ENCODE measurements around the gene SELENOW.

Gene SELENOW

DNA sequence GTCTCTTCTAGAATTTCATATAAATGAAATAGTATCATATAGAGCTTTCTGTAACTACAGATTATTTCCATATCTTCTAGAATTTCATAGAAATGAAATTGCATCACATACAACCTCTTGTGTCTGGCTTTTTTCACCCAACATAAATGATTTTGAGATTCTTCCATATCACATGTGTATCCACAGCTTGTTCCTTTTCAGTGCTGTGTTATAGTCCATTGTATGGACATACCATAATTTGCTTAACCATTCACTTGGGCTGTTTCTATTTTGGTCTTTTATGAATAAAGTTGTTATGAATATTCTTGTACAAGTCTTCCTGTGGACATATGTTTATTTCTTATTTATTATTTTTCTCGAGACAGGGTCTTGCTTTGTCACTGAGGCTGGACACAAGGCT is 14.1 kb downstream of the SELENOW start:
- Histone ChIP-seq H3K36me3 (ENCODE audit: control insufficient read depth, insufficient read depth, low read length) (no peaks in the 10 kb centered on the region), H4K8ac (ENCODE audit: low read depth, low read length) (peak overlapping the region; percentile 41), H3K79me1 (ENCODE audit: low read length) (no peaks in the 10 kb centered on the region), H2AK5ac (ENCODE audit: low read length) (no peak overlapping the region), H3K27ac (ENCODE audit: low read depth, low read length) (no peak overlapping the region), H2BK120ac (ENCODE audit: low read depth, low read length) (no peak overlapping the region), H3K4ac (ENCODE audit: low read depth, low read length) (no peak overlapping the region), H3K23ac (ENCODE audit: low read length) (no peak overlapping the region), H3K4me2 (ENCODE audit: low read length) (no peak overlapping the region), H2BK5ac (ENCODE audit: low read length) (no peak overlapping the region), H3K27me3 (ENCODE audit: insufficient read depth, low read length, poor library complexity) (no peaks in the 10 kb centered on the region), H3K4me3 (ENCODE audit: low read length) (no peak overlapping the region), H3K56ac (ENCODE audit: low read length) (no peak overlapping the region), H3K18ac (ENCODE audit: low read length) (no peak overlapping the region), H3K4me1 (ENCODE audit: control insufficient read depth, low read depth, low read length) (no peaks in the 10 kb centered on the region), H3K79me2 (ENCODE audit: control insufficient read depth, insufficient read depth, low read length) (no peaks in the 10 kb centered on the region), H2BK15ac (replicated peaks; ENCODE audit: low read depth) (no peak overlapping the region), H3K9ac (ENCODE audit: low read length) (no peak overlapping the region), H4K5ac (ENCODE audit: low read length) (no peak overlapping the region)
- DNase-seq = no peak
- no CpG with 5 or more reads among the region's 1 CpG for WGBS (ENCODE audit: extremely low coverage, insufficient coverage, low lambda C conversion rate)

DNA sequence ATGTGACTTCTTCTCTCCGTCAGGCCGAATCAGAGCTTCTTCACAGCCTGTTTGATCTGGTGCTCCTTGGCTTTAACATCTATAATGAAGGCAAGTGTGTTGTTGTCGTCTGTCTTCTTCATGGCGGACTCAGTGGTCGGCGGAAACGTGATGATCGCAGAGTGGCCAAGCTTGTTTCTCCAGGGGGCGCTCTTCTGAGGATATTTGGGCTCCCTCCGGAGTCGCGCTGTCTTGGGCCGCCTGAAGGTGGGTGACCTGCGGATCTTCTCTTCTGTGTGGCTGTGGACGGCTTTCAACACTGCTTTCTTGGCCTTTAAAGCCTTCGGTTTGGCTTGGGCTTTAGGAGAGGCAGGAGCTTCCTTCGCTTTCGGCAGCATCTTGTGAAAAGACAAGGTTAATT is 16.0 kb downstream of the SELENOW start:
- Histone ChIP-seq H3K27me3 (ENCODE audit: insufficient read depth, low read length, poor library complexity) (no peaks in the 10 kb centered on the region), H3K4me1 (ENCODE audit: control insufficient read depth, low read depth, low read length) (no peaks in the 10 kb centered on the region), H3K4ac (ENCODE audit: low read depth, low read length) (no peak overlapping the region), H2BK5ac (ENCODE audit: low read length) (no peak overlapping the region), H3K36me3 (ENCODE audit: control insufficient read depth, insufficient read depth, low read length) (no peaks in the 10 kb centered on the region), H3K4me2 (ENCODE audit: low read length) (no peak overlapping the region), H3K27ac (ENCODE audit: low read depth, low read length) (no peak overlapping the region), H3K79me2 (ENCODE audit: control insufficient read depth, insufficient read depth, low read length) (no peaks in the 10 kb centered on the region), H3K23ac (ENCODE audit: low read length) (no peak overlapping the region), H3K18ac (ENCODE audit: low read length) (no peak overlapping the region), H4K5ac (ENCODE audit: low read length) (no peak overlapping the region), H3K79me1 (ENCODE audit: low read length) (no peaks in the 10 kb centered on the region), H3K56ac (ENCODE audit: low read length) (no peak overlapping the region), H2BK15ac (replicated peaks; ENCODE audit: low read depth) (no peak overlapping the region), H4K8ac (ENCODE audit: low read depth, low read length) (no peak overlapping the region), H2AK5ac (ENCODE audit: low read length) (no peak overlapping the region), H2BK120ac (ENCODE audit: low read depth, low read length) (no peak overlapping the region), H3K9ac (ENCODE audit: low read length) (no peak overlapping the region), H3K4me3 (ENCODE audit: low read length) (no peak overlapping the region)
- peak; percentile 55 for DNase-seq
- no CpG with 5 or more reads among the region's 18 CpGs for WGBS (ENCODE audit: extremely low coverage, insufficient coverage, low lambda C conversion rate)

DNA sequence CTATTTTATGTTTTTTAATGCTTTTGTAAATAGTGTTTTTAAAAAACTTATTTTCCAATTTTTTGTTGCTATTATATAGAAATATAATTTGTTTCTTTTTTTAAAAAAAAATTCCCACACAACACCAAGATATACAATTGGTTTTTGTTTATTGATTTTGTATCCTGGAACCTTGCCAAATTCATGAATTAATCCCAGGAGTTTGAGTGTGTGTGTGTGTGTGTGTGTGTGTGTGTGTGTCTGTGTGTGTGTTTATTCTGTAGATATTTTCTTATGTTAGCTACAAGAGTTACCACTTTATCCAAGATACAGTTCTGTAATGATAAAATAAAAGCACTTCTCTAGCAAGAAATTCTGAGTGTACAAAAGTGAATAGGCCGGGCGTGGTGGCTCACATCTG is 18.3 kb downstream of the SELENOW start:
- Histone ChIP-seq H2BK120ac (ENCODE audit: low read depth, low read length) (no peak overlapping the region), H3K4me1 (ENCODE audit: control insufficient read depth, low read depth, low read length) (no peaks in the 10 kb centered on the region), H3K79me1 (ENCODE audit: low read length) (no peaks in the 10 kb centered on the region), H3K27ac (ENCODE audit: low read depth, low read length) (no peak overlapping the region), H3K23ac (ENCODE audit: low read length) (no peak overlapping the region), H3K4me3 (ENCODE audit: low read length) (no peak overlapping the region), H4K8ac (ENCODE audit: low read depth, low read length) (no peak overlapping the region), H3K18ac (ENCODE audit: low read length) (no peak overlapping the region), H2AK5ac (ENCODE audit: low read length) (no peak overlapping the region), H3K4ac (ENCODE audit: low read depth, low read length) (no peak overlapping the region), H3K27me3 (ENCODE audit: insufficient read depth, low read length, poor library complexity) (no peaks in the 10 kb centered on the region), H4K5ac (ENCODE audit: low read length) (no peak overlapping the region), H2BK15ac (replicated peaks; ENCODE audit: low read depth) (no peak overlapping the region), H3K4me2 (ENCODE audit: low read length) (no peak overlapping the region), H3K36me3 (ENCODE audit: control insufficient read depth, insufficient read depth, low read length) (no peaks in the 10 kb centered on the region), H2BK5ac (ENCODE audit: low read length) (no peak overlapping the region), H3K56ac (ENCODE audit: low read length) (no peak overlapping the region), H3K79me2 (ENCODE audit: control insufficient read depth, insufficient read depth, low read length) (no peaks in the 10 kb centered on the region), H3K9ac (ENCODE audit: low read length) (no peak overlapping the region)
- WGBS (ENCODE audit: extremely low coverage, insufficient coverage, low lambda C conversion rate) = no CpG with 5 or more reads among the region's 2 CpGs
- DNase-seq = no peak

DNA sequence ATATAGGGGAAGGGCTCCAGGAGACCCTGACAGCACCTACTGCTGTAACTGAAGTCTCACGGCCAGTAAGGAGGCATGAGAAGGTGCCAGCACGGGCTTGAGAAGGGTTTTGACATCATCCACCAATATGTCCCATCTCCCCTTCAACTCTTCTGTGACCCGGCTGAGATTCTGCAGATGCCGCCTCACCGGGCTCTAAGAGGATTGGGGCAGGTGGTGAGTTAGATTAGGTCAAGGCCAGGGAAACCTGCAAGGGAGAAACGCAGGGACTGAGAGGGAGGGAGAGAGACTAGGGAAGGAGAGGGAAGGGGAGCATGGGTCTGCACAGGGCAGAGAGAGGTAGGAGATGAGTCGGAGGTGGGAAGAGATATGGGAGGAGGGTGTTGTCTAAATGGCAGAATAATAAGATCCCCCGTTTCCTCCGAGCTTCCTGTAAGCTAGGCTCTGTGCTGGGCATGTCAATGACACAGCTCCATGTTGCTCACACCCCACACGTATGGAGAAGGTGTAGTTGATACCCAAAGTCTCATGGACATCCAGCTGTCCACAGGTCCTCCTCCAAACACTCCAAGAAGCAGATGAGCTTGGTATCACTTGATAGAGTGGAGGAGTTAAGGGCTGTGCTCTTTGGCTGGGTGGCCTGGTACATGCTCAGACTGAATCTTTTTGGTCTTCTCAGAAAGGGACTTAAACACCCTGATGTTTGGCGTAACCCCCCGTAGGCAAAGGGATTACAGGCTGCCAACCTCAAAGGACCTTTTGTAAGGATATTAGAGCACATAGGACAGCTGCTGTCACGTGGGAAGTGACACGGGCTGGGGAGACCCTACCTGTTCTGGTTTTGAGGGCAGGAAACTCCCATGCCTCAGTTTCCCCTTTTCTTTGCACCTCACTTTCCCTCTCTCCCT is 19.7 kb downstream of the SELENOW start:
- no peak overlapping the region for H3K4me3 ChIP-seq (ENCODE audit: low read length)

DNA sequence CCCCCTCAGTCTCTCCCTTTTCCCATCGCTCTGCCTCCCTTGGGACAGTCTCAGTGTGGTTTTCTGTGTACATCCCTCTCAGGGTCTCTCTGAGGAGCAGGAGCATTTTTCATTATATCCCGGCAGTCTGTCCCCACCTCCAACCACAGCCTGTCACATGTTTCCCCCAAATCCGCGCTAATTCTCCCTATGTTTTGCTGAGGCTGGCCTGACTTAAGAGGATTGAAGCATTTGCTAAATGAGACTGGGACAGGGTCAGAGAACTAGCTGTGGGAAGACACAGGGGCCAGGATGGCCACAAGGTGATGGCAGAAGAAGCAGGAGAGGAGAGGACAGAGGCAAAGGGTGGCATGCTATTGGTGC is 20.4 kb downstream of the SELENOW start:
- Histone ChIP-seq H3K4me3 (ENCODE audit: low read length) (no peak overlapping the region), H3K56ac (ENCODE audit: low read length) (no peak overlapping the region), H3K4ac (ENCODE audit: low read depth, low read length) (no peak overlapping the region), H3K27ac (ENCODE audit: low read depth, low read length) (no peak overlapping the region), H3K79me2 (ENCODE audit: control insufficient read depth, insufficient read depth, low read length) (no peaks in the 10 kb centered on the region), H3K79me1 (ENCODE audit: low read length) (no peaks in the 10 kb centered on the region), H2BK120ac (ENCODE audit: low read depth, low read length) (no peak overlapping the region), H2AK5ac (ENCODE audit: low read length) (no peak overlapping the region), H3K4me2 (ENCODE audit: low read length) (no peak overlapping the region), H3K23ac (ENCODE audit: low read length) (no peak overlapping the region), H2BK5ac (ENCODE audit: low read length) (no peak overlapping the region), H3K27me3 (ENCODE audit: insufficient read depth, low read length, poor library complexity) (no peaks in the 10 kb centered on the region), H3K36me3 (ENCODE audit: control insufficient read depth, insufficient read depth, low read length) (no peaks in the 10 kb centered on the region), H4K8ac (ENCODE audit: low read depth, low read length) (no peak overlapping the region), H4K5ac (ENCODE audit: low read length) (no peak overlapping the region), H3K4me1 (ENCODE audit: control insufficient read depth, low read depth, low read length) (no peaks in the 10 kb centered on the region), H2BK15ac (replicated peaks; ENCODE audit: low read depth) (no peak overlapping the region), H3K18ac (ENCODE audit: low read length) (no peak overlapping the region), H3K9ac (ENCODE audit: low read length) (no peak overlapping the region)
- no peak for DNase-seq
- WGBS (ENCODE audit: extremely low coverage, insufficient coverage, low lambda C conversion rate) = no CpG with 5 or more reads among the region's 4 CpGs

More for the DNA sequence above, 19.7 kb downstream of the SELENOW start:
- no peak overlapping the region for H2AK5ac ChIP-seq (ENCODE audit: low read length)
- no peak overlapping the region for H3K4me2 ChIP-seq (ENCODE audit: low read length)
- no peak overlapping the region for H4K8ac ChIP-seq (ENCODE audit: low read depth, low read length)
- H3K4me1 ChIP-seq (ENCODE audit: control insufficient read depth, low read depth, low read length) = no peaks in the 10 kb centered on the region
- H3K56ac ChIP-seq (ENCODE audit: low read length) = no peak overlapping the region
- DNase-seq = no peak
- H3K27ac ChIP-seq (ENCODE audit: low read depth, low read length) = no peak overlapping the region
- no peak overlapping the region for H3K9ac ChIP-seq (ENCODE audit: low read length)
- no peak overlapping the region for H2BK5ac ChIP-seq (ENCODE audit: low read length)
- no peak overlapping the region for H4K5ac ChIP-seq (ENCODE audit: low read length)
- H2BK120ac ChIP-seq (ENCODE audit: low read depth, low read length) = no peak overlapping the region
- no peak overlapping the region for H3K4ac ChIP-seq (ENCODE audit: low read depth, low read length)
- no CpG with 5 or more reads among the region's 14 CpGs for WGBS (ENCODE audit: extremely low coverage, insufficient coverage, low lambda C conversion rate)
- H2BK15ac ChIP-seq (replicated peaks; ENCODE audit: low read depth) = no peak overlapping the region
- H3K79me2 ChIP-seq (ENCODE audit: control insufficient read depth, insufficient read depth, low read length) = no peaks in the 10 kb centered on the region
- H3K79me1 ChIP-seq (ENCODE audit: low read length) = no peaks in the 10 kb centered on the region
- H3K23ac ChIP-seq (ENCODE audit: low read length) = no peak overlapping the region
- no peak overlapping the region for H3K18ac ChIP-seq (ENCODE audit: low read length)
- H3K27me3 ChIP-seq (ENCODE audit: insufficient read depth, low read length, poor library complexity) = no peaks in the 10 kb centered on the region
- H3K36me3 ChIP-seq (ENCODE audit: control insufficient read depth, insufficient read depth, low read length) = no peaks in the 10 kb centered on the region

DNA sequence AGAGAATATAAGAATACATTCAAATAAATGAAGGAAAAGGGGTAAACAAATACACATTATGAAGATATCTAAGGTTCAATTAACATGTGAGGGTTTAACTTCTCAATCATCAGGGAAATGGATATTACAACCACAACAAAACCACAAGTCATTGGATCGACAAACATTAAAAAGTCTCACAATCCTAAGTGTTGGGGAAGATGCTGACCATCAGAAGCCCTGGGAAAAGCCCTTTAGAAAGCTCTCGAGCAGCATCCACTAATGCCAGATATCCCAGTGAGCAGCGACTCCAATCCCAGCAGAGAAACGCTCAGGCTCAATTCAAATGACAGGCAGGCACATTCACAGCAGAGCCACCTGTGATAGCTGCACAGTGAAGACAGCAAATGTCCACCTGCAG is 22.8 kb downstream of the SELENOW start:
- Histone ChIP-seq H3K4ac (ENCODE audit: low read depth, low read length) (no peak overlapping the region), H3K18ac (ENCODE audit: low read length) (no peak overlapping the region), H3K23ac (ENCODE audit: low read length) (no peak overlapping the region), H2BK15ac (replicated peaks; ENCODE audit: low read depth) (no peak overlapping the region), H3K36me3 (ENCODE audit: control insufficient read depth, insufficient read depth, low read length) (no peaks in the 10 kb centered on the region), H2BK120ac (ENCODE audit: low read depth, low read length) (no peak overlapping the region), H3K4me1 (ENCODE audit: control insufficient read depth, low read depth, low read length) (no peaks in the 10 kb centered on the region), H3K27me3 (ENCODE audit: insufficient read depth, low read length, poor library complexity) (no peaks in the 10 kb centered on the region), H2BK5ac (ENCODE audit: low read length) (no peak overlapping the region), H3K79me2 (ENCODE audit: control insufficient read depth, insufficient read depth, low read length) (no peaks in the 10 kb centered on the region), H3K4me2 (ENCODE audit: low read length) (no peak overlapping the region), H3K27ac (ENCODE audit: low read depth, low read length) (no peak overlapping the region), H4K5ac (ENCODE audit: low read length) (no peak overlapping the region), H3K4me3 (ENCODE audit: low read length) (no peak overlapping the region), H2AK5ac (ENCODE audit: low read length) (no peak overlapping the region), H3K9ac (ENCODE audit: low read length) (no peak overlapping the region), H3K79me1 (ENCODE audit: low read length) (no peaks in the 10 kb centered on the region), H4K8ac (ENCODE audit: low read depth, low read length) (no peak overlapping the region), H3K56ac (ENCODE audit: low read length) (no peak overlapping the region)
- no CpG with 5 or more reads among the region's 4 CpGs for WGBS (ENCODE audit: extremely low coverage, insufficient coverage, low lambda C conversion rate)
- no peak for DNase-seq

Measured in mesendoderm (in vitro differentiated cells).